Measurements from ENCODE around the gene BBIP1.
"Not testable (repeated sequence)": the region's sequence is repeated elsewhere in the genome, so short reads cannot be mapped to it uniquely, and the experiment has no call there.

The BBIP1 gene

GRCh38 chr10:110881905-110882304, 37.1 kb downstream of the BBIP1 start:
- no peak for DNase-seq

GRCh38 chr10:110881247-110881646, 37.7 kb downstream of the BBIP1 start:
- no peak for DNase-seq

- DNase-seq = no peak
Observed at GRCh38 chr10:110880012-110880411, 39.0 kb downstream of the BBIP1 start.

- no peak for DNase-seq
Observed at GRCh38 chr10:110876788-110877187, 42.2 kb downstream of the BBIP1 start.

GRCh38 chr10:110876000-110876399, 43.0 kb downstream of the BBIP1 start:
- DNase-seq = no peak

- no peak for DNase-seq
Observed at GRCh38 chr10:110873951-110874350, 45.0 kb downstream of the BBIP1 start.

GRCh38 chr10:110872984-110873923, 45.7 kb downstream of the BBIP1 start:
- DNase-seq = no peak

GRCh38 chr10:110872145-110872983, 46.6 kb downstream of the BBIP1 start:
- peak; percentile 18 for DNase-seq

- peak; percentile 98 for DNase-seq
Observed at GRCh38 chr10:110871298-110872084, 47.5 kb downstream of the BBIP1 start, which contains the start of gene PDCD4. Gene PDCD4, plus strand, starts transcription at chr10:110871928. Its CDS starts 4,100 bp downstream, at chr10:110876028.

- DNase-seq = no peak
Observed at GRCh38 chr10:110870823-110871297, 48.1 kb downstream of the BBIP1 start.

- DNase-seq = no peak
Observed at GRCh38 chr10:110868981-110869380, 50.0 kb downstream of the BBIP1 start.

- DNase-seq = no peak
Observed at GRCh38 chr10:110867807-110868465, 51.0 kb downstream of the BBIP1 start.

GRCh38 chr10:110867011-110867806, 51.8 kb downstream of the BBIP1 start:
- not testable (repeated sequence) for DNase-seq

- no peak for DNase-seq
Observed at GRCh38 chr10:110865809-110866482, 53.0 kb downstream of the BBIP1 start.

GRCh38 chr10:110865186-110865808, 53.7 kb downstream of the BBIP1 start:
- DNase-seq = no peak

- DNase-seq = peak; percentile 56
Observed at GRCh38 chr10:110864662-110865140, 54.3 kb downstream of the BBIP1 start.

GRCh38 chr10:110863956-110864355, 55.0 kb downstream of the BBIP1 start:
- DNase-seq = no peak

GRCh38 chr10:110863361-110863760, 55.6 kb downstream of the BBIP1 start:
- DNase-seq = no peak

- no peak for DNase-seq
Observed at GRCh38 chr10:110862961-110863360, 56.0 kb downstream of the BBIP1 start.

All from DMS153 (cell line).